ENCODE data around the gene SDC1.

Gene SDC1

DNA sequence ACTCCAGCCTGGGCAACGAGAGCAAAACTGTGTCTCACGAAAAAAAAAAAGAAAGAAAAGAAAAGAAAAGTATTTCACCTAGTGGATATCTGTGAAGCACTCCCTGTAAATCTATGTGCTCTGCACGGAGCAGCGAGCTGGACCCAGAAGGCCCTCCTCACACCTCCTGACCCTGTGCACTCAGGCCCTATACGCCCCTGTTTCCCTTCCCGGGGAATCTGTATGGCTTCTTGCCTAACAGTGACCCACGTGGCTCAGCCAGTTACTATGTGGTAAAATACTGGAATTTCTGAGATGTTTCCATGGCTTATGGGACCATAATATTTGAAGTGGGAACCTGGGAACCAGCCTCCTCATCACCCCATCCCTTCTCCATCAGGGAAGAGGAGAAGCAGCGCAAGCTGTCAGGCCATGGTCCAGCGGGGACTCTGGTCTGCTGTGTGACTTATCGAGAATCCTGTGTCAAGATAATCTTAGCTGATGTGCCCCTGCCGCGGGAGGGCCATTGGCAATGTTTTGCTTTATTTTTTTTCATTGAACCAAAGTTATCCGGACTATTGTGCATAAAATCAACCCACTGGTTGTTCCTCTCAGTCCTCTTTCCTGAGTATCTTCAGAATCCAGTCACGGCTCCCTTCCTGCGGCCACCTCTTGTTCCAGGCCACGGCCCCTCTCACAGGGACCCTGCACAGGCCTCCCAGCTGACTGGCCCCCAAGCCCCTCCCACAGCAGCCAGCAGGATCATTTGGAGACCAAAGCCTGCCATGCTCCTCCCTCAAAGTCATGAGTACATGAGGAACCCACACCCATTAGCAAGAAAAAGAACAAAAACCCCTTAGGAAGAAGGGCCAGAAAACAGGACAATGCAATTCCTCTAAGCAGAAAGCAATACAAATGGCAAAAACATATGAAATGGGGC, 30.6 kb downstream of the SDC1 start:
- H3K27ac ChIP-seq = no peak overlapping the region
- TF ChIP-seq ZFX (IDR thresholded peaks at IDR 0.05; ENCODE audit: borderline replicate concordance) = no peak
- TF ChIP-seq, protein P1, sequence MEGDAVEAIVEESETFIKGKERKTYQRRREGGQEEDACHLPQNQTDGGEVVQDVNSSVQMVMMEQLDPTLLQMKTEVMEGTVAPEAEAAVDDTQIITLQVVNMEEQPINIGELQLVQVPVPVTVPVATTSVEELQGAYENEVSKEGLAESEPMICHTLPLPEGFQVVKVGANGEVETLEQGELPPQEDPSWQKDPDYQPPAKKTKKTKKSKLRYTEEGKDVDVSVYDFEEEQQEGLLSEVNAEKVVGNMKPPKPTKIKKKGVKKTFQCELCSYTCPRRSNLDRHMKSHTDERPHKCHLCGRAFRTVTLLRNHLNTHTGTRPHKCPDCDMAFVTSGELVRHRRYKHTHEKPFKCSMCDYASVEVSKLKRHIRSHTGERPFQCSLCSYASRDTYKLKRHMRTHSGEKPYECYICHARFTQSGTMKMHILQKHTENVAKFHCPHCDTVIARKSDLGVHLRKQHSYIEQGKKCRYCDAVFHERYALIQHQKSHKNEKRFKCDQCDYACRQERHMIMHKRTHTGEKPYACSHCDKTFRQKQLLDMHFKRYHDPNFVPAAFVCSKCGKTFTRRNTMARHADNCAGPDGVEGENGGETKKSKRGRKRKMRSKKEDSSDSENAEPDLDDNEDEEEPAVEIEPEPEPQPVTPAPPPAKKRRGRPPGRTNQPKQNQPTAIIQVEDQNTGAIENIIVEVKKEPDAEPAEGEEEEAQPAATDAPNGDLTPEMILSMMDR (IDR thresholded peaks at IDR 0.05) = no peak

DNA sequence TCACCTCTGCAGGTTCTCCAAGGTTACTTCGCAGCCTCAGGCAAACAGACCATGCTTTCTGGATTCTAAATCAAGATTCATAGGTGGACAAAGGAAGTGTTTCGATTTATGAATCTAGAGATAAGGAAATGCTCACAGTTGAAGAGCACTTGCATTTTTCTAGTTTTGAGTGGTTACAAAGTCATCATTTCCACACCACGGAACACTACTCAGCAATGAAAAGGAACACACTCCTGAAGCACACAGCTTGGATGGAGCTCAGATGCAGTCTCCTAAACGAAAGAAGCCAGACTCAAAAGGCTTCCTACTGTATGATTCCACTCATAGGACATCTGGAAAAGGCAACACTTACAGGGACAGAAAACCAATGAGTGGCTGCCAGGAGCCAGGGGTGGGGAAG, 31.7 kb downstream of the SDC1 start:
- no peak overlapping the region for H3K27ac ChIP-seq
- no peak for TF ChIP-seq ZFX (IDR thresholded peaks at IDR 0.05; ENCODE audit: borderline replicate concordance)
- TF ChIP-seq, protein P1 (IDR thresholded peaks at IDR 0.05) = no peak

DNA sequence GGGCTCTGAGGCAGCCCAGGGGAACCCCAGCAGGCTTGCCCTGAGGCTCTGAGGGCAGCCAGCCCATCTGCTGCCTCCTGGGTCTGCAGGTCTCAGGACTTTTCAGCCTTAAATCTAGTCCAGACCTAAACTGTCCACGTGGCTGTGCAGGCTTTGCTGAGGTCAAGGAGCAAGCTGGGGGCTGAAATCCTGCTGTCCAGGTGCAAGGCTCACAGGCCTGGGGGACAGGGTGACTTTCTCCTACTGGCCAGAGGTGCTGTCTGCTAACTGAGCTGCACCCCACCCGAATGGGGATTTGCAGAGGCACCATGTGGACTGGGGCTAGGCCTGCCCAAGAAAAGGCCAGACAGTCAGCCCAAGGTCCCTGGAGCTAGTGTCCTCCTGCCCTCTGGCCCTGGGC, 32.1 kb downstream of the SDC1 start:
- TF ChIP-seq, protein P1 (IDR thresholded peaks at IDR 0.05) = no peak
- TF ChIP-seq ZFX (IDR thresholded peaks at IDR 0.05; ENCODE audit: borderline replicate concordance) = no peak
- H3K27ac ChIP-seq = no peak overlapping the region

DNA sequence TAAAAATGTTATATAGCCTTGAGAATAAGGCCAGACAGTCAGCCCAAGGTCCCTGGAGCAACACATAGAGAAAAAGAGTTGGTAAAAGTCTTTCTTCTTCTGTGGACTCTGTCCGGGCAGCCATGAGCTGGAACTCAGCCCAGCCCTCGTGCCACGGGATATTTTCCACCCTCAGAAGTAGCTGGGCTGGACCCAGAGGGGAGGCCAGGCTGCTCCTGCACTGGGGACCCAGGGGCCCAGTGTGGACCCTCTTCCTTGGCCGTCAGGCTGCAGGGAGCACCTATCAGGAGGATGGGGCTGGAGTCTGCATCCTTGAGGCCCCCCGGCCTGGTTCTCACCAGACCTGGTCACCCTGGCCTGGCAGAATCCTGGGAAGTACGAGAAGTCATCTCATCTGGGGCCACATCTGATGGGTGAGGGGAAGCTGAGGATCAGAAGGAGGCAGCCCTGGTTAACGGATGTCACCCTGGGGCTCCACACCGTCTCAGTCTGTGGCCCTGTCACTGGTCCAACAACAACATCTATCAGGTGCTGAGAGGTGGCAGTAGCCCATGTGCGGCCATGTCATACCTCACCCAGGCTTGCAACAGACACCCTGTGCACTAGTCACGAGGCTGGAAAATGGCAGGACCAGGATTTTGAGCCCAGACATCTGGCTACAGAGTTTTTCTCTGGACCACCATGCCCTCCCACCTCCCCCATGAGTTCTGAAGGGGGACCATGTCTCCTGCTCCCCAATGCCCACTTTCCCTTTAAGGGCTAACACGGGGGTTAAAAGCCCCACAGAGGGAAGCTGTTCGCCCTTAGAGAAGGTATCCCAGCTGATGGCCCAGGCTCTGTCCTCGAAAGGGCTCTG, 33.0 kb downstream of the SDC1 start:
- H3K27ac ChIP-seq = no peak overlapping the region
- TF ChIP-seq, protein P1 (IDR thresholded peaks at IDR 0.05) = no peak
- TF ChIP-seq ZFX (IDR thresholded peaks at IDR 0.05; ENCODE audit: borderline replicate concordance) = no peak

DNA sequence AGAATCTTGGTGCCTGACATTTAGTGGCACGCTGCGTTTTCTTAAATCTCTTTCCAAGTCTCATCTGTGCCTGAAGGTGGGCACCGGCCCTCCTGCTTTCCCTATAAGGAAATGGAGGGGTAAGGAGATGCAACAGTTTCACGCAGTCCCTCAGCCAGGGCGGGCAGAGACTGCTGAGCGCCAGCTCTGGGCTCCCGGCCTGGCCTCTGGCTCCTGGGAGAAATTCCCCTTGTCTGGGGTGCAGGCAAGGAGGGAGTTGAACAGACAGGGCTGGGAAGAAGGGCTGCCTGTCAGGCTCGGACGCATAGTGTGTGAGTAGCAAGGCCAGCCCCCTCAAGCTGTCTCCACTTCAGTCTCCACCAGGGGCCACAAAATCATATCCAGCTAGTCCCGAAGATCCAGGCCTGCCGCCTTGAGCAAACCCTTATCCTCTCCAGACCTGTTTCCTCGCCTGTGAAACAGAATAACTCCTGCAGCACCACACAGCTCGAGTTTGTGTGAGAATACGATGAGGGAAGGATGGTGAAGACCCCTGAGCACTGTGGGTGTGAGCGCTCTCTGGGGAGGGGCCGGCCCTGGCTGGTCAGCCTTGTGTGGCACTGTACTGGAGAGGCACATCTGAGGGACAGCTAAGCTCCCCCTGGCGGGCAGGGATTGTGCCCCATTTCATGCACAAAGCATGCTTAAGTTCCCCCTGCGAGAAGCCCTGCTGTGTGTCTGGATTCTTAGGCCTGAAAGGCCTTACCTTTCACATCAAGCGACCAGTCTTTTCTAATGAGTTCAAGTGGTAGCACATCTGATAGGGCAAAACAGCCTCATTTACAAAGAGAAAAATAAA, 33.8 kb downstream of the SDC1 start:
- TF ChIP-seq, protein P1 (IDR thresholded peaks at IDR 0.05) = no peak
- no peak for TF ChIP-seq ZFX (IDR thresholded peaks at IDR 0.05; ENCODE audit: borderline replicate concordance)
- no peak overlapping the region for H3K27ac ChIP-seq

DNA sequence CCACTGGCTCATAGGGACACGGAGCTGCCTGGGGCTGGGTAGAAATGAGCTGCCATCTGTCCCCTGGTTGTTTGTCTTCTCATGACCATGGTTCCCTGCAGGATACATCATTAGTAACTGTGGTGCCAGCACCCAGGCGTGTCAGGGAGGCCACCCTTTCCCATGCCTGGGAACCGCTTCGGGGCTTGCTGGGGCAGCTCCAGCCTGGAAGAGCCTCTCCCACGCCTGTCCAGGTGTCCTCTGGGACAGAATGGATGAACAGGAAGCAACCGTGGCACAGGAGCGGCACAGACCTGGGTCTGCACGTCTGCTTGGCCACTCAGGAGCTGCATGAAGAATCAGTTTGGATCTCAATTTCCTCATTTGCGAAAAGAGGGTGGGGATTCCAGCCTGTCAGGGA, 34.8 kb downstream of the SDC1 start:
- no peak for TF ChIP-seq ZFX (IDR thresholded peaks at IDR 0.05; ENCODE audit: borderline replicate concordance)
- TF ChIP-seq, protein P1 (IDR thresholded peaks at IDR 0.05) = no peak
- no peak overlapping the region for H3K27ac ChIP-seq

Data from 22Rv1 (cell line).